GM12878 (cell line): Measurements from ENCODE around the gene NDRG4. TPM values are rescaled to one million over a fixed set of nuclear protein-coding genes. Genes with fewer than 3 reads are reported as not detected.

ENCODE experiments used
- ATAC-seq: fragments of 200-7000 bp; cut with Tn5 transposase; 3 replicates; pipeline ENCODE4 v1.9.1; 2020; ENCODE audit warnings: mild to moderate bottlenecking, moderate library complexity
- BruUV-seq: library from RNA; stranded (reverse); fragments of 400-500 nt; replicated peaks from 2 replicates; lab custom pipeline; 2021; lab: Mats Ljungman, UMichigan
- CTCF ChIA-PET: fragments of 300-600 bp; sonication (Branson Sonifier 250); formaldehyde crosslinking; extraction: SDS; loops from one replicate; lab custom pipeline; 2021; ENCODE audit warnings: inconsistent platforms; lab: Yijun Ruan, JAX
- POLR2A ChIA-PET: fragments of 350-600 bp; formaldehyde crosslinking; extraction: SDS; loops from one replicate; lab custom pipeline; 2021; ENCODE audit warnings: inconsistent platforms; lab: Charles Lee
- RAD21 ChIA-PET: fragments of 300-600 bp; sonication (Branson Sonifier 250); formaldehyde crosslinking; loops from one replicate; lab custom pipeline; 2023; ENCODE audit warnings: antibody characterized with exemption; ENCODE audit not compliant: unreplicated experiment; lab: Charles Lee
- SMC1A ChIA-PET: fragments of 300-600 bp; sonication (Branson Sonifier 250); formaldehyde crosslinking; loops from one replicate; lab custom pipeline; 2023; ENCODE audit not compliant: unreplicated experiment, uncharacterized antibody; lab: Charles Lee
- DNase-seq: peaks from one replicate; pipeline ENCODE4 v3.0.0-alpha.2; 2011; ENCODE audit warnings: low read depth, low spot score
- FAIRE-seq: peaks from 3 replicates; lab custom pipeline; 2011; peaks lifted over from hg19 to GRCh38; lab: Jason Lieb, UNC
- H2AFZ ChIP-seq: 2 replicates; pipeline ENCODE4 v1.6.0; 2011; ENCODE audit warnings: low read depth, low read length, control low read depth; ENCODE audit not compliant: control insufficient read depth
- H3K27ac ChIP-seq: 2 replicates; pipeline ENCODE4 v1.5.1; 2011; ENCODE audit warnings: control low read depth; ENCODE audit not compliant: control insufficient read depth, insufficient read depth
- H3K27me3 ChIP-seq, 2 experiments: replicated peaks in 1 of 2; 2 replicates each; pipeline versions ENCODE4 v1.6.0 to v1.6.1; 2011; ENCODE audit warnings: low read length in 1 of 2; ENCODE audit not compliant: control insufficient read depth in 2 of 2, insufficient read depth in 2 of 2
- H3K36me3 ChIP-seq, 2 experiments: 2 replicates each; pipeline ENCODE4 v1.5.1; 2011; ENCODE audit warnings: low read length in 1 of 2; ENCODE audit not compliant: control insufficient read depth in 2 of 2, insufficient read depth in 2 of 2
- H3K4me1 ChIP-seq: 2 replicates; pipeline ENCODE4 v1.6.1; 2011; ENCODE audit warnings: mild to moderate bottlenecking, low read length, moderate library complexity, mixed read lengths; ENCODE audit not compliant: control insufficient read depth, insufficient read depth
- H3K4me2 ChIP-seq: 2 replicates; pipeline ENCODE4 v1.6.0; 2011; ENCODE audit warnings: control low read depth; ENCODE audit not compliant: control insufficient read depth, insufficient read depth
- H3K4me3 ChIP-seq: fragments of 200-600 bp; sonication (generic); 2 replicates; pipeline ENCODE4 v1.5.1; 2016
- H3K79me2 ChIP-seq: 2 replicates; pipeline ENCODE4 v1.6.0; 2011; ENCODE audit warnings: low read length; ENCODE audit not compliant: control insufficient read depth, insufficient read depth
- H3K9ac ChIP-seq: 2 replicates; pipeline ENCODE4 v1.8.0; 2011; ENCODE audit warnings: low read length, control low read depth, mixed read lengths; ENCODE audit not compliant: control insufficient read depth, insufficient read depth
- H3K9me3 ChIP-seq: replicated peaks from 3 replicates; pipeline ENCODE4 v1.5.1; 2011; ENCODE audit warnings: mild to moderate bottlenecking, low read length; ENCODE audit not compliant: control insufficient read depth, insufficient read depth
- H4K20me1 ChIP-seq: 2 replicates; pipeline ENCODE4 v1.6.0; 2011; ENCODE audit not compliant: control insufficient read depth, insufficient read depth
- CEBPB ChIP-seq, 2 experiments: fragments of 150-350 bp in 1 of 2; IDR thresholded peaks; 2 replicates each; pipeline ENCODE4 v1.6.1; 2012 to 2014; ENCODE audit warnings: low read depth in 2 of 2, low read length in 2 of 2, borderline replicate concordance in 1 of 2, inconsistent platforms in 1 of 2
- HSF1 ChIP-seq: fragments of 150-350 bp; IDR thresholded peaks from 2 replicates; pipeline ENCODE4 v1.6.1; 2014; ENCODE audit warnings: mild to moderate bottlenecking, low read depth, low read length
- NBN ChIP-seq: fragments of 450-650 bp; IDR thresholded peaks from 2 replicates; pipeline ENCODE4 v1.6.1; 2016
- NFYB ChIP-seq: IDR thresholded peaks from 2 replicates; pipeline ENCODE4 v1.6.1; 2011; ENCODE audit warnings: low read depth, mild to moderate bottlenecking, low read length, improper control_type of control experiment, moderate library complexity; ENCODE audit not compliant: insufficient read depth
- NR2C1 ChIP-seq: fragments of 450-650 bp; IDR thresholded peaks from 2 replicates; pipeline ENCODE4 v1.6.1; 2017; ENCODE audit warnings: antibody characterized with exemption, mild to moderate bottlenecking, moderate library complexity
- POLR2A ChIP-seq: IDR thresholded peaks from 2 replicates; pipeline ENCODE4 v1.6.1; 2011; ENCODE audit warnings: low read depth, mild to moderate bottlenecking, low read length
- SMC3 ChIP-seq: IDR thresholded peaks from 2 replicates; pipeline ENCODE4 v1.6.1; 2011; ENCODE audit warnings: low read length, improper control_type of control experiment, borderline replicate concordance
- ZSCAN29 ChIP-seq: fragments of 450-650 bp; IDR thresholded peaks from 2 replicates; pipeline ENCODE4 v1.6.1; 2017; ENCODE audit warnings: mild to moderate bottlenecking, moderate library complexity
- WGBS: methylation state at CpG from one replicate; pipeline ENCODE4 v1.1.6; 2016; ENCODE audit warnings: low lambda C conversion rate; ENCODE audit not compliant: insufficient replicate concordance, insufficient coverage; ENCODE audit errors: missing lambda C conversion rate; 5-methylcytosine and 5-hydroxymethylcytosine counted together
- in situ Hi-C: fragments of 300-500 bp; cut with MboI; formaldehyde crosslinking; loops from 9 replicates; pipeline ENCODE4 v1.14.3; 2018; ENCODE audit warnings: mixed read lengths
- intact Hi-C: fragments of 100-400 bp; cut with micrococcal nuclease; formaldehyde crosslinking; loops from one replicate; pipeline ENCODE4 v1.14.2; 2022; ENCODE audit not compliant: unreplicated experiment
- polyA plus RNA-seq, 11 experiments: library from polyadenylated mRNA; depleted of rRNA in 4 of 11; unstranded in 6 of 11; stranded (reverse) in 5 of 11; fragments of >200 nt; fragmentation: Nextera tagmentation in 4 of 11; fragmentation: Illumina TruSeq in 1 of 11; extraction: Ambion mirVana in 4 of 11; extraction: Trizol in 1 of 11; gene quantifications; 1 replicate in 1 of 11; 2 replicates in 10 of 11; pipeline versions ENCODE4 v1.2.1 to v1.2.3, GENCODE V29; 2011 to 2016; ENCODE audit warnings: inconsistent platforms in 2 of 11, missing spikeins in 2 of 11, low read depth in 1 of 11
- total RNA-seq, 4 experiments: library from RNA; depleted of rRNA in 3 of 4; stranded (reverse); fragments of >200 nt in 3 of 4; fragmentation: Illumina TruSeq in 1 of 4; extraction: Trizol in 1 of 4; gene quantifications; 2 replicates each; pipeline versions ENCODE4 v1.2.1 to v1.2.3, GENCODE V29; 2013 to 2021

The NDRG4 gene
- total and polyA plus RNA-seq, 10 of the 15 experiments (the other 5 are each of a cell fraction or from before 2014, with no cell fraction given), result 0.33 to 3.8 (median 2.5) TPM

GRCh38 chr16:58548378-58548777 is 48.4 kb downstream of the NDRG4 start:
- no peak for FAIRE-seq
- H3K9ac ChIP-seq, result no peak overlapping the region
- H3K27me3 ChIP-seq, result no peaks in the 10 kb centered on the region
- no peaks in the 10 kb centered on the region for H3K9me3 ChIP-seq
- H4K20me1 ChIP-seq, result no peaks in the 10 kb centered on the region
- no peak overlapping the region for H3K27ac ChIP-seq
- intact Hi-C loops, result no loop called here
- peaks cover 14 to 69% of the 10 kb centered on the region in 2 experiments for H3K36me3 ChIP-seq
- SMC1A ChIA-PET, result interaction anchor here (0.9 to 1.9 kb wide), 5 partner anchors 12 to 35 kb away, joined by 3 to 7 read pairs (median 4); no protein-coding TSS in a partner anchor
- H3K4me2 ChIP-seq, result no peak overlapping the region
- no TSS peak for BruUV-seq
- CTCF ChIA-PET, result interaction anchor here (0.7 kb wide), 1 partner anchor 211 kb away, joined by 3 read pairs; no protein-coding TSS in a partner anchor
- in situ Hi-C loops, result no loop called here
- 97% methylated on average over 2 of the region's 2 CpGs for WGBS
- TF ChIP-seq NR2C1 (no peak), ZSCAN29 (no peak), CEBPB (IDR thresholded peaks at IDR 0.05; ENCODE audit: borderline replicate concordance in 1 of 2, low read depth in 2 of 2, low read length in 2 of 2) (no peak), SMC3 (no peak), HSF1 (no peak)
- H3K79me2 ChIP-seq, result no peaks in the 10 kb centered on the region
- no peak for ATAC-seq
- RAD21 ChIA-PET, result interaction anchor here (1.2 kb wide), 1 partner anchor 208 kb away, joined by 3 read pairs; no protein-coding TSS in a partner anchor
- no peak for DNase-seq
- H3K4me1 ChIP-seq, result no peaks in the 10 kb centered on the region
- no peak overlapping the region for H3K4me3 ChIP-seq
- POLR2A ChIA-PET, result interaction anchor here (0.6 to 0.8 kb wide), 2 partner anchors 29 to 59 kb away, joined by 3 to 8 read pairs; no protein-coding TSS in a partner anchor
- H2AFZ ChIP-seq, result no peak overlapping the region

- BruUV-seq, result no TSS peak
- FAIRE-seq (no peak), ATAC-seq (no peak), DNase-seq (no peak)
- H3K4me2 ChIP-seq, result no peak overlapping the region
- H2AFZ ChIP-seq, result no peak overlapping the region
- no peak overlapping the region for H3K9ac ChIP-seq
- H3K79me2 ChIP-seq, result no peaks in the 10 kb centered on the region
- H3K27me3 ChIP-seq, result no peaks in the 10 kb centered on the region
- no peaks in the 10 kb centered on the region for H3K9me3 ChIP-seq
- intact Hi-C loops (no loop called here), in situ Hi-C loops (loop anchor here (25.0 kb wide), 1 partner anchor 1339 kb away; no protein-coding TSS in a partner anchor)
- CTCF ChIA-PET, result no interaction called here
- 92% methylated on average over 3 of the region's 3 CpGs for WGBS
- SMC1A ChIA-PET, result interaction anchor here (1.2 kb wide), 1 partner anchor 33 kb away, joined by 3 read pairs; no protein-coding TSS in a partner anchor
- H3K4me1 ChIP-seq, result no peaks in the 10 kb centered on the region
- no peaks in the 10 kb centered on the region for H4K20me1 ChIP-seq
- H3K36me3 ChIP-seq, result peaks cover 8 to 62% of the 10 kb centered on the region in 2 experiments
- TF ChIP-seq ZSCAN29, result no peak
- TF ChIP-seq NFYB, result no peak
- no peak for TF ChIP-seq NBN
- no peak for TF ChIP-seq POLR2A
- no peak overlapping the region for H3K27ac ChIP-seq
- POLR2A ChIA-PET, result no interaction called here
- no peak overlapping the region for H3K4me3 ChIP-seq
- RAD21 ChIA-PET, result no interaction called here
Measured at GRCh38 chr16:58551496-58551895, 51.6 kb downstream of the NDRG4 start.
